Neuron (in vitro differentiated cells): ENCODE results near the gene SLC25A21.

Experiments used
- H2AFZ ChIP-seq: one replicate; pipeline ENCODE4 v1.6.1; 2013; ENCODE audit warnings: low read depth, mild to moderate bottlenecking, inconsistent platforms, low read length, moderate library complexity
- H3K27me3 ChIP-seq: one replicate; pipeline ENCODE4 v1.6.1; 2013; ENCODE audit warnings: low read length; ENCODE audit not compliant: insufficient read depth
- H3K36me3 ChIP-seq: one replicate; pipeline ENCODE4 v1.6.1; 2013; ENCODE audit warnings: low read length; ENCODE audit not compliant: insufficient read depth
- H3K4me1 ChIP-seq: one replicate; pipeline ENCODE4 v1.6.1; 2013; ENCODE audit warnings: low read length; ENCODE audit not compliant: insufficient read depth
- H3K4me3 ChIP-seq: 2 replicates; pipeline ENCODE4 v1.5.1; 2013; ENCODE audit warnings: mild to moderate bottlenecking, low read length, moderate library complexity
- H3K9me3 ChIP-seq: one replicate; pipeline ENCODE4 v1.6.1; 2013; ENCODE audit warnings: low read length

The SLC25A21 gene

DNA sequence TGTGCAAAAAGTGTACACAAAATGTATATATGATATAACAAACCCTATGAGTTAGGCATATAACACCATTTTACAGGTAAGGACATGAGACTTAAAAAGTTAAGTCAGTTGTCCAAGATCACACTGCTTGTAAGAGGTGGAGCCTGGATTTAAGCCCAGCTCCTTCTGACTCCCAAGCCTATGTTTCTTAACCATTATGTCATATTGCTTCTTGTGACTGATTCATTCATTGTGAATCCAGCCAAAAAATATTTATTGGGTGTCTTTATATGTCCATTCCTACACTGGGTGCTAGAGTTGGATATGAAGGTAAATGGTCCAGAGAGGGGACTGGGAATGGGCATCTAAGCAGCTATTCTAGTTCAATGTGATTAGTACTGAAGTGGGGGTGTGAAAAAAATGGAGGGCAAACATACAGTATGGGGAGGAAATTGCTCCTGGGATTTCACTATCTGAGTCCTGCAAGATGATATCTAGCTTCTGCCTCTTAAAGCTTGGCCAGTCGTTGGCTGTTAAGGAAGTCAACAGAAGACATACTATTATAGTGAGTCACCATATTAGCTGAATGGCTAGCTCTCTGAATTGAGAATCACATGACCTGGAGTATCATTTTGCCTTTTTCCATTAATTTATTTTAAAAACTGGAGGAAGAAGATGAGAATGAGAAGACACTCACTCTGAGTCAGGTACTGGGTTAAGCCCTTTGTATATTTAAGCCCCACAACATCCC is 481.9 kb downstream of the SLC25A21 start:
- peaks cover 5% of the 10 kb centered on the region for H3K4me1 ChIP-seq
- H2AFZ ChIP-seq = no peak overlapping the region
- H3K36me3 ChIP-seq = no peaks in the 10 kb centered on the region
- H3K4me3 ChIP-seq = no peak overlapping the region
- no peaks in the 10 kb centered on the region for H3K27me3 ChIP-seq
- H3K9me3 ChIP-seq = no peaks in the 10 kb centered on the region

DNA sequence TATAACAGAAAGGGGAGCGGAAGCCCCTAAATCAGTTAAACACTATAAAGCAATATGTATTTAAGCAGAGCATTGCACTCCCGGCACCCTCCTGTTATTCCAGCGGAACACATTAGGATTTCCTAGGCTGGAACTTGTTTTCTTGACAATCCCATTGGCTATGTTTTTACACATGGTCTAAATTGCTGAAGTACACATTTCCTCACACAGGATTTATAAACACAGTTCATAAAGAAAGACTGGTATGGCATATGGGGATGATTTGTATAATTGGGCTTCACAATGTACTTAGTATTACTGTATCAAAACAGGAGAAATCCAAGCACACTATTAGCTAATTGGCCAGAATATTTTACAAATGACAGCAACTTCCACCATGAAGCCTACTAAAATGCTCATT is 487.5 kb downstream of the SLC25A21 start:
- Histone ChIP-seq H3K36me3 (no peaks in the 10 kb centered on the region), H3K9me3 (no peaks in the 10 kb centered on the region)

DNA sequence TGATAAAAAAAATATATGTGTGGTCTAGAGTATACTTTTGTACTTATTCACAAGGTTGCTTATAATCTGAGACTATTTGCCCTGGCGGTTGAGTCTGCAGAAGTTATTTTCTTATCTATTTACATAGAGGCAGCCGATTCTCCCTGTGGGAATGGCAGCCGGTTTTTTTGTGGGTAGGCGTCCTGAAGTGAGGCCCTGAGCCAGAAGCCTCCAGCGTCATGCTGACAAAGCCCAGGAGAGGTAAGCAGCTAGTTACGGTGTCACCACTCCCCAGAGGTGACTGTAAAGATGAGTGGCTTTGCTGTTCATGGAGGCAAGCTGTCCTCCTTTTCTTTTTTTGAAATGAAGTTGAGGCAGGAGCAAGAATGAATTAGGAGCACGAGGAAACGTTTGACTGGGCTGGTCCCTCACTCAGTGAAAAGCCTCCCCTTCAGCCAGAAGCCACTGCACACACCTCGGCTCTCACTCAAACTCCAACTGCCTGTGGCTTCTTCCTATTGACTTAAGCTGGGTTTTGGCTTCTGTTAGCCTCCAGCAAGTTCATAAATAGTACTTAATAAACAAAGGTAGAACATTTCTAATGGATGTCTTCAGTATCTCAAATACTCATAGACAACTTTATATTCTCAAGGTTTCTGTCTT is 489.2 kb downstream of the SLC25A21 start:
- Histone ChIP-seq H3K36me3 (no peaks in the 10 kb centered on the region), H2AFZ (no peak overlapping the region), H3K4me3 (no peak overlapping the region), H3K9me3 (no peaks in the 10 kb centered on the region), H3K4me1 (peaks cover 14% of the 10 kb centered on the region), H3K27me3 (no peaks in the 10 kb centered on the region)

More for the DNA sequence above, 487.5 kb downstream of the SLC25A21 start:
- peaks cover 14% of the 10 kb centered on the region for H3K4me1 ChIP-seq
- no peaks in the 10 kb centered on the region for H3K27me3 ChIP-seq
- H2AFZ ChIP-seq = no peak overlapping the region
- H3K4me3 ChIP-seq = no peak overlapping the region

DNA sequence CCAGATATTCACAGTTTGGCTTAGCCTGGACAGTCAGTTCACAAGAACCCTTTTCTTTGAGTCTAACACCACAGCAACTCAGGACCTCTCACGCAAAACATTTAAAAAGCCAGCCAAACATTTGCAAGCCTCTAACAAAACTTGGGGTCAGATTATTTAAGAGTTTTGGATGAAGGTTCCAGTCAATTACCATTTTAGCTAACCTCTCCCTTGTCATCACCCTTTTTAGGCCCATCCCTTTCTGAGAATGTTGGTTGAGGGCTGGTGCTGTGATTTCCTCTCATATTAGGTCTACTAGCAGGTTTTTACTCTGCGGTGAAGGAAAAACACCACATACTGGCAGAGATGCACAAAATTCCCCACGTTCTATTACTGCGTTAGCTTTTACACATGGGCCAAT is 490.1 kb downstream of the SLC25A21 start:
- Histone ChIP-seq H3K4me3 (no peak overlapping the region), H3K27me3 (no peaks in the 10 kb centered on the region), H2AFZ (no peak overlapping the region), H3K4me1 (peaks cover 14% of the 10 kb centered on the region), H3K9me3 (no peaks in the 10 kb centered on the region), H3K36me3 (no peaks in the 10 kb centered on the region)

DNA sequence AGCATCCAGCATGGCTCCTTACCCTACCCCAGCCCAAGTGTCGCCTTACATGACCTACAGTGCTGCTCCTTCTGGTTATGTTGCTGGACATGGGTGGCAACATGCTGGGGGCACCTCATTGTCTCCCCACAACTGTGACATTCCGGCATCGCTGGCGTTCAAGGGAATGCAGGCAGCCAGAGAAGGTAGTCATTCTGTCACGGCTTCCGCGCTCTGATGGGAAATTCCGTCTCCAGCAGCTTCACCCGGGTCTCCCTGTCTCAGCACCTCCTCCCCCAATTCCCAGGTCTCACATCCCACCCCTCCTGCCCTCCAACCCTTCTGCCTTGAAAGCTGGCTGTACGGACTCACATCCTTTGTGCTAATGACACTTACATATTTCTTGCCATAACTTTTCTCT is 496.2 kb downstream of the SLC25A21 start:
- no peak overlapping the region for H3K4me3 ChIP-seq
- peaks cover 12% of the 10 kb centered on the region for H3K27me3 ChIP-seq
- no peaks in the 10 kb centered on the region for H3K36me3 ChIP-seq
- no peak overlapping the region for H2AFZ ChIP-seq
- no peaks in the 10 kb centered on the region for H3K9me3 ChIP-seq
- H3K4me1 ChIP-seq = peaks cover 16% of the 10 kb centered on the region

DNA sequence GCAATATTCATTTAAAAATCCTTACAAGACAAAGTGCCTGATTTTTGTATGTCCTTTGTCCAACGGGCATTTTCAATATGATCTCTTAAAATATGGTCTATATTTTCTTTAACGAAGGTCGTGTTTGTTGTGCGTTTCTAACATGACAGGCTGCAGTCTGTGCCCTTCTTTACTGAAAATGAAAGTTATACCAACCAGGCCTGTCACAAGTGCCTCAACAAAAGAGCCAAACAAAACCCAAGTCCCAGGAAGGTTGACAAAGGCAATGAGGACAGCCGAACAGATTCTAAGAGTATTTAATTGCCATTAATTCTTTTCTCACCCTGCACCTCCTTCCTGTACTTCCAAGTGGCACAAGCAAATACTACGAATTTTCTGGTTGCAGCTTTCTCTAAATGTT is 496.8 kb downstream of the SLC25A21 start:
- H3K9me3 ChIP-seq = no peaks in the 10 kb centered on the region
- no peaks in the 10 kb centered on the region for H3K36me3 ChIP-seq
- H3K4me1 ChIP-seq = peaks cover 12% of the 10 kb centered on the region
- H2AFZ ChIP-seq = peak overlapping the region; percentile 53
- H3K4me3 ChIP-seq = no peak overlapping the region
- peaks cover 18% of the 10 kb centered on the region for H3K27me3 ChIP-seq

DNA sequence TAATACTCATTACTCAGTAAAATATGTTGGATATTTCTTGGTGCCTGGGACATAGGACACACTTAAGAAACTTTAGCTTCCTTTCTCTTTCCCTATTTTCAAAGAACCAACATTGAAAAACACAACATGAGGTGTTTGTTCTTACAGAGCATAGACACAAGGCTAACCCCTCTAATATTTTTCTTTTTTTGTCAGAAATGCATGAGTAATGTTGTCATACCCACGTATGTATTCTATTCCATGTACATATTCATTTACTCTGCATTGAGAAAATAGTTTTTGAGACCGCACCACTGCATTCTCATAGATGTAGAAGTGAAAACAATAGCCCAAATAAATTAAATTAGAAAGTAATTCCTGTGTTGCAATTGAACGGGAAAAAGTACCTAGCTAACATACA is 497.7 kb downstream of the SLC25A21 start:
- Histone ChIP-seq H3K9me3 (no peaks in the 10 kb centered on the region), H3K4me1 (peaks cover 12% of the 10 kb centered on the region), H3K36me3 (no peaks in the 10 kb centered on the region), H3K4me3 (no peak overlapping the region), H3K27me3 (peaks cover 21% of the 10 kb centered on the region), H2AFZ (no peak overlapping the region)

DNA sequence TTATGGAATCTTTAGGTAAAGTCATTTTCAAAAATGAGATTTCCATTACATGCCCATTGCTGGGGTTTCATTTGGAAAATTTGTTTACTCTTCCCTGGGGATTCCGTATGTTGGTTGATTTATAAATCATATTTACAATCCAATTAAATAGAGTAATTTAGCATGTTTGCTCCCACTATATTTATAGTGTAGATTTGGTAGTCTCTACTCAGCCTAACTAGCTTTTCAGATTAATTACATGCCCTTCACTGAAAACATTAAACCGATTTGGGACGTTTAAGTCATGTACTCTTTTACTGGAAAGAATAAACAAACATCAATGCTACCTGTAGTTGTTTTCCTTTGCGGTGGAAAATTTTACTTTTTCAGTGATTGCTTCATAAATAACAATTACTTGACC is 500.3 kb downstream of the SLC25A21 start:
- H3K27me3 ChIP-seq = peaks cover 39% of the 10 kb centered on the region
- H3K4me1 ChIP-seq = peaks cover 12% of the 10 kb centered on the region
- no peak overlapping the region for H2AFZ ChIP-seq
- H3K4me3 ChIP-seq = no peak overlapping the region
- H3K36me3 ChIP-seq = no peaks in the 10 kb centered on the region
- no peaks in the 10 kb centered on the region for H3K9me3 ChIP-seq

DNA sequence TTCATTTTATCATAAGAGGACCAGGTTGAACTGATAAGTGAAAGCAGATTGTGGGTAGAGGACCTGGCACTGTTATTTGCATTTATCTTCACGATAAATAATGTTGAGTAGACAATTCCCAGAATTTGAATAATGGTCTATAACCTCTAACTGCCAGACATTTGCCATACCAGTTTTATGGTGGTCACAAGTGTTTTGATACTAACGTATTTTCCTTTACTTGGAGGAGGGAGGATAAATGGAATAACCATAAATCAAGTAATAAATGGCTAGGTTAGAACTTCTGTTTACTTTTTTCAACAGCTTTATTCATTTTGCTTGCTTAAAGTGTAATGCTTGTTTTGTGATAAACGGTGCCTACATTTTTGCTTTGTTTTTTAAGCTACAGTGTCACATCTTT is 501.3 kb downstream of the SLC25A21 start:
- Histone ChIP-seq H2AFZ (no peak overlapping the region), H3K4me1 (peaks cover 9% of the 10 kb centered on the region), H3K27me3 (peaks cover 49% of the 10 kb centered on the region), H3K9me3 (no peaks in the 10 kb centered on the region), H3K4me3 (no peak overlapping the region), H3K36me3 (no peaks in the 10 kb centered on the region)

DNA sequence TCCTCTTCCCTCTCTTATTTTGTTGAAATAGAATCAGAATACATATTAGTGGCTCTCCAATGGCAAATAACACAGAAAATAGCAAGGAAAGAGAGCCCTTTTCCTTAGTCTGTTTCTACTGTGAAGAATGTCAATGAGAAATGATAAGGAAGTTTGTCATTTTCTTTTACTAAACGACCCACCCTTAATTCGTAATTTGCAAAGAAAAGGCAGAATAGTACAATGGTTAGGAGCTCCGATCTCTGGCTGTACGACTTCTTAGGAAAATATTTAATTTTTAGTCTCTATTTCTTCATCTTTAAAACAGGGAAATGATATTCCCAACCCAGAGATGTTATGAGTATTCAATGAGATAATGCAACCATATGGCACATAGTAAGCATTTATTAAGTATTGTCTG is 504.7 kb downstream of the SLC25A21 start:
- Histone ChIP-seq H3K9me3 (no peaks in the 10 kb centered on the region), H3K36me3 (no peaks in the 10 kb centered on the region), H2AFZ (no peak overlapping the region), H3K27me3 (peaks cover 81% of the 10 kb centered on the region), H3K4me3 (no peak overlapping the region), H3K4me1 (peaks cover 15% of the 10 kb centered on the region)

DNA sequence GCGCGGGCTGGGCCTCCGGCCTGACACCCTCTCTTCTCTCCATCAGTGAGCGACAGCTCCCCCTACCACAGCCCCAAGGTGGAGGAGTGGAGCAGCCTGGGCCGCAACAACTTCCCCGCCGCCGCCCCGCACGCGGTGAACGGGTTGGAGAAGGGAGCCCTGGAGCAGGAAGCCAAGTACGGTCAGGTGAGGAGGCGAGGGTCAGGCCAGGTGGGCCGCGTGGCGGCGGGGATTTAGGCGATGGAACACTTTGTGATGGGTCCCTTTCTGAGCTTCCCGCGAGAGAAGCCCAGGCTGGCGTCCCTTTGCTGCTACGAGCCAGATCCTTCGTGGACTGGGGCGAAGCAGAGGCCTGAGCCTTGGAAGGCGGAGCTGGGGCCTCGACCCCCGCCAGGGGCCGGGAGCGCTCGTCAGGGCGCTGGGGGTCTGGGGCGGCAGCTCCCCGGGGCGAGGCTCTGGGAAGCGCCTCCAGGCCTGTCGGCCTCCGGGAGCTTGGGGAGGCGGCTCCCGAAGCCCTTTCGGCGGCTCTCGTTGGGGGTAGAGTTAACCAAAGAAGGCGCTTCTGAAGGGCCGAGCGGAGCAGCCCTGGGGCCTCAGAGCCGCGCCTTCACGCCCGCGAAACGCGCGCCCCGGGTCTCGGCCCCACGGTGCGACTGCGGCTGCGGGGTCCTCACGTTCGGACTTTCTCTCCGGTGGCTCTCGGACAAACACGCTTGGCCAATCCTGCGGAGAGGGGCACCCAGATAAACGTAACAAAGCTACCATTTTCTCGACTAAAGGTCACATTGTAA is 505.8 kb downstream of the SLC25A21 start:
- H3K9me3 ChIP-seq = no peaks in the 10 kb centered on the region
- peaks cover 21% of the 10 kb centered on the region for H3K4me1 ChIP-seq
- no peaks in the 10 kb centered on the region for H3K36me3 ChIP-seq
- peak overlapping the region; percentile 13 for H2AFZ ChIP-seq
- H3K27me3 ChIP-seq = peaks cover 81% of the 10 kb centered on the region
- H3K4me3 ChIP-seq = no peak overlapping the region

DNA sequence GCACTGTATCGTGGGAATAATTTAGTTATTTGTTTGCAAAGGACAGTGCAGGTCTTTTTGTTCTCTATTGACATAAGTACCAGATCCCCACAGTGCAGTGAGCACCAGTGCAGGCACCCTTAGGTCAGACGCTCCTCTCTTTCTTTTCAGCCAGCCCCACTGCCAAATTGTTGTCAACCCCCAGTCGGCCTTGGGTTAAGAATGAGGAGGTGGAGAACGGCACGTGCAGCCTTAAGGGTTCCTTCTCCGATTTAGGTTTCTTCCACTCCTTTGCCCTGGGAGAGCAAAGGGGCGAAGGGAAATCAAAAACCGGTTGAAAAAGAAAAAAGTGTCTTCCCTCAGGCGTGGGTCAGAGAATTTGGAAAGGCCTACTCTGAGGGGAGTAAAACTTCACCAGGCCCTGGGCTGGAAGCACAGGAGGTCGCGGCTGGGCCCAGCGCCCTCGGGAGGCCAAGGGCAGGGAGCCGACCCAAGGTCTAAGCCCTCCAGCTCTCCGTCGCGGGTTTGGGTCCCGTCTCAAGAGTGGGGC is 506.5 kb downstream of the SLC25A21 start:
- Histone ChIP-seq H3K9me3 (no peaks in the 10 kb centered on the region), H3K4me1 (peaks cover 27% of the 10 kb centered on the region), H3K4me3 (no peak overlapping the region), H3K27me3 (peaks cover 81% of the 10 kb centered on the region), H2AFZ (no peak overlapping the region), H3K36me3 (no peaks in the 10 kb centered on the region)
